B cell (primary cell): ENCODE measurements around the gene SEC62. TPM values are rescaled to one million over a fixed set of nuclear protein-coding genes. Genes with fewer than 3 reads are reported as not detected.

ENCODE experiments used
- ATAC-seq: fragments of 200-7000 bp; cut with Tn5 transposase; one replicate; pipeline ENCODE4 v1.10.0; 2021; ENCODE audit warnings: low read depth, mild to moderate bottlenecking, moderate number of reproducible peaks, moderate library complexity
- CTCF ChIA-PET: fragments of 350-600 bp; sonication (Branson Sonifier 250); formaldehyde crosslinking; loops from one replicate; lab custom pipeline; 2021; ENCODE audit warnings: antibody characterized with exemption, inconsistent platforms; lab: Charles Lee
- POLR2A ChIA-PET: fragments of 350-600 bp; sonication (Branson Sonifier 250); formaldehyde crosslinking; loops from one replicate; lab custom pipeline; 2021; ENCODE audit warnings: antibody characterized with exemption; lab: Charles Lee
- DNase-seq: peaks from one replicate; pipeline ENCODE4 v3.0.0; 2013
- H2AFZ ChIP-seq: 2 replicates; pipeline ENCODE4 v1.6.1; 2012; ENCODE audit warnings: mild to moderate bottlenecking, low read depth, low read length; ENCODE audit not compliant: insufficient read depth, poor library complexity, severe bottlenecking
- H3K27ac ChIP-seq, 2 donors: 1 replicate in 1 of 2; 2 replicates in 1 of 2; pipeline ENCODE4 v1.5.1; 2012 to 2013; ENCODE audit warnings: low read length in 2 of 2, mild to moderate bottlenecking in 2 of 2, moderate library complexity in 1 of 2
- H3K27me3 ChIP-seq, 4 experiments: fragments of 200-600 bp in 1 of 4; sonication (generic) in 1 of 4; replicated peaks in 1 of 4; 1 replicate in 2 of 4; 2 replicates in 2 of 4; pipeline versions ENCODE4 v1.6.1 to v1.7.0; 2013 to 2016; ENCODE audit warnings: low read length in 3 of 4, mild to moderate bottlenecking in 2 of 4, mixed read lengths in 1 of 4, moderate library complexity in 1 of 4; ENCODE audit not compliant: insufficient read depth in 4 of 4, control insufficient read depth in 3 of 4; ENCODE audit errors: control extremely low read depth in 1 of 4
- H3K36me3 ChIP-seq, 2 experiments: replicated peaks in 1 of 2; 1 replicate in 1 of 2; 2 replicates in 1 of 2; pipeline versions ENCODE4 v1.6.1 to v1.7.1; 2013; ENCODE audit warnings: low read length in 1 of 2; ENCODE audit not compliant: insufficient read depth in 2 of 2, control insufficient read depth in 1 of 2; ENCODE audit errors: control extremely low read depth in 1 of 2, extremely low read depth in 1 of 2
- H3K4me1 ChIP-seq, 2 donors: fragments of 200-600 bp in 1 of 2; sonication (generic) in 1 of 2; 1 replicate in 1 of 2; 2 replicates in 1 of 2; pipeline versions ENCODE4 v1.5.1 to v1.6.1; 2013 to 2017; ENCODE audit warnings: low read length in 2 of 2; ENCODE audit not compliant: control insufficient read depth in 2 of 2, insufficient read depth in 2 of 2
- H3K4me2 ChIP-seq: replicated peaks from 2 replicates; pipeline ENCODE3; 2012; ENCODE audit warnings: mild to moderate bottlenecking, low read depth, low read length; ENCODE audit not compliant: poor library complexity, severe bottlenecking
- H3K4me3 ChIP-seq, 5 experiments: fragments of 200-600 bp in 1 of 5; sonication (generic) in 1 of 5; 1 replicate in 3 of 5; 2 replicates in 2 of 5; pipeline versions ENCODE4 v1.5.1 to v1.7.0; 2011 to 2016; ENCODE audit warnings: low read length in 4 of 5, mild to moderate bottlenecking in 4 of 5, low read depth in 2 of 5, control low read depth in 1 of 5, moderate library complexity in 1 of 5; ENCODE audit not compliant: insufficient read depth in 1 of 5; ENCODE audit errors: control extremely low read depth in 1 of 5, extremely low read depth in 1 of 5
- H3K79me2 ChIP-seq: fragments of 200-600 bp; sonication (generic); one replicate; pipeline ENCODE4 v1.6.0; 2016; ENCODE audit warnings: low read length; ENCODE audit not compliant: control insufficient read depth, insufficient read depth
- H3K9ac ChIP-seq: fragments of 200-600 bp; sonication (generic); 2 replicates; pipeline ENCODE4 v1.6.1; 2017; ENCODE audit warnings: mild to moderate bottlenecking, low read length, moderate library complexity
- H3K9me3 ChIP-seq, 3 donors: one replicate each; pipeline versions ENCODE4 v1.6.1 to v1.7.1; 2013; ENCODE audit warnings: low read length in 2 of 3; ENCODE audit not compliant: control insufficient read depth in 2 of 3, insufficient read depth in 1 of 3; ENCODE audit errors: control extremely low read depth in 1 of 3
- H4K20me1 ChIP-seq: 2 replicates; pipeline ENCODE4 v1.6.0; 2012; ENCODE audit warnings: mild to moderate bottlenecking, low read length; ENCODE audit not compliant: insufficient read depth, control insufficient read depth, poor library complexity, severe bottlenecking
- H3K27ac Mint-ChIP-seq: one replicate; pipeline ENCODE4 v1.8.0; 2021; ENCODE audit warnings: mixed read lengths
- H3K27me3 Mint-ChIP-seq: one replicate; pipeline ENCODE4 v1.8.0; 2021; ENCODE audit warnings: mixed read lengths
- H3K4me1 Mint-ChIP-seq: one replicate; pipeline ENCODE4 v1.8.0; 2021; ENCODE audit warnings: mixed read lengths
- H3K4me3 Mint-ChIP-seq: one replicate; pipeline ENCODE4 v1.8.0; 2021; ENCODE audit warnings: mixed read lengths
- H3K9me3 Mint-ChIP-seq: one replicate; pipeline ENCODE4 v1.8.0; 2022; ENCODE audit warnings: mixed read lengths; ENCODE audit not compliant: insufficient read depth
- EZH2 ChIP-seq: IDR thresholded peaks from 2 replicates; pipeline ENCODE4 v1.6.1; 2012; ENCODE audit warnings: borderline replicate concordance, low read depth, mild to moderate bottlenecking, moderate library complexity, low read length; ENCODE audit not compliant: insufficient read depth, poor library complexity, severe bottlenecking
- WGBS: methylation state at CpG from one replicate; pipeline ENCODE4 v1.1.5; 2013; ENCODE audit warnings: missing lambda C conversion rate; ENCODE audit not compliant: insufficient coverage; 5-methylcytosine and 5-hydroxymethylcytosine counted together
- intact Hi-C: fragments of 100-400 bp; cut with micrococcal nuclease; formaldehyde crosslinking; loops from one replicate; pipeline ENCODE4 v1.10.0; 2022
- polyA plus RNA-seq: library from polyadenylated mRNA; depleted of rRNA; stranded (reverse); fragments of >200 nt; gene quantifications from 2 replicates; pipeline ENCODE4 v1.2.3, GENCODE V29; 2012
- total RNA-seq, 2 donors: library from RNA; stranded (reverse); fragments of 120-200 nt in 1 of 2; gene quantifications; 1 replicate in 1 of 2; 2 replicates in 1 of 2; pipeline versions ENCODE4 v1.2.3 to v1.2.4, GENCODE V29; 2013 to 2022
- TF ChIP-seq, protein P1 (sequence below): fragments of 200-600 bp; IDR thresholded peaks from one replicate; pipeline ENCODE4 v1.8.0; 2022; ENCODE audit warnings: antibody characterized with exemption, mild to moderate bottlenecking

The SEC62 gene
- total and polyA plus RNA-seq, 2 donors (not counting 1 experiment from before 2014, with no cell fraction given): 40.3 to 166 TPM

GRCh38 chr3:169953462-169954141, 13.0 kb upstream of the SEC62 start:
- intact Hi-C loops: loop anchor here (1.0 kb wide), 1 partner anchor 12 kb away; no protein-coding TSS in a partner anchor
- TF ChIP-seq, protein P1, sequence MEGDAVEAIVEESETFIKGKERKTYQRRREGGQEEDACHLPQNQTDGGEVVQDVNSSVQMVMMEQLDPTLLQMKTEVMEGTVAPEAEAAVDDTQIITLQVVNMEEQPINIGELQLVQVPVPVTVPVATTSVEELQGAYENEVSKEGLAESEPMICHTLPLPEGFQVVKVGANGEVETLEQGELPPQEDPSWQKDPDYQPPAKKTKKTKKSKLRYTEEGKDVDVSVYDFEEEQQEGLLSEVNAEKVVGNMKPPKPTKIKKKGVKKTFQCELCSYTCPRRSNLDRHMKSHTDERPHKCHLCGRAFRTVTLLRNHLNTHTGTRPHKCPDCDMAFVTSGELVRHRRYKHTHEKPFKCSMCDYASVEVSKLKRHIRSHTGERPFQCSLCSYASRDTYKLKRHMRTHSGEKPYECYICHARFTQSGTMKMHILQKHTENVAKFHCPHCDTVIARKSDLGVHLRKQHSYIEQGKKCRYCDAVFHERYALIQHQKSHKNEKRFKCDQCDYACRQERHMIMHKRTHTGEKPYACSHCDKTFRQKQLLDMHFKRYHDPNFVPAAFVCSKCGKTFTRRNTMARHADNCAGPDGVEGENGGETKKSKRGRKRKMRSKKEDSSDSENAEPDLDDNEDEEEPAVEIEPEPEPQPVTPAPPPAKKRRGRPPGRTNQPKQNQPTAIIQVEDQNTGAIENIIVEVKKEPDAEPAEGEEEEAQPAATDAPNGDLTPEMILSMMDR: no peak

DNA sequence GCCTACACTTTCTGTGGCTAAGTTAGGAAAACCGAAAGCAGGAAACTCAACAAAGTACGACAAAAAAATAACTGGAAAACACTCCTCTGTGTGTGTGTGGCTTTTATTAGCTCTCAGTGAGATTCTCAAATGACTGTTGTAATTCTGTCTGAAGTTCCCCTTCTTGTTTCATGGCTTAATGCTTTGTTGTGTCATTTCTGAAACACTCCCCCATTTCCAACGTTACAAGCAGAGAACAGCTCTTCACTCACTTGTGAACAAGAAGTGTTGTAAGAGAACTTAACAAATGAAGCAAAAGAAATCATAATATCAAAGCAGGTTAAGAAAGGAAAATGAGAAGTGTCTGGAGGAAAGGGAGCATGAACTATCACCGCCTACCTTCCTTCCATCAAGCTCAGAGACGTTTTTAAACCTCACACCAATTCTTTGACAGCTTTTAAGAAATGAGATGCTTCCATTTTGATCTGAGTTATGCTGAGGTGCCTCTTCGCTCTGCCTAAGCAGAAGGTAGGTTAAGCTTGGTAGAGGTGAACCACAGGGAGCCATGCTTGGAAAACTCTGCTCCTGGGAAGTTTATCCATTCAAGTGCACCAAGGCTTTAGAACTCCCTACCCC, 12.4 kb upstream of the SEC62 start:
- H3K4me1 Mint-ChIP-seq: peaks cover 56% of the 10 kb centered on the region
- peak; percentile 83 for ATAC-seq

More at GRCh38 chr3:169953462-169954141, 13.0 kb upstream of the SEC62 start:
- Histone ChIP-seq H3K9ac (peak overlapping the region; percentile 27), H3K9me3 (no peaks in the 10 kb centered on the region), H3K27me3 (no peaks in the 10 kb centered on the region), H3K4me3 (peak overlapping the region in 3 of 5 experiments; percentile 11 to 36 (median 19)), H3K4me1 (peaks cover 44 to 51% of the 10 kb centered on the region in 2 donors), H3K4me2 (peak overlapping the region; percentile 65), H2AFZ (peak overlapping the region; percentile 80), H3K79me2 (peaks cover 6% of the 10 kb centered on the region), H4K20me1 (no peaks in the 10 kb centered on the region), H3K27ac (peak overlapping the region; percentile 71 to 89), H3K36me3 (no peaks in the 10 kb centered on the region)
- CTCF ChIA-PET: interaction anchor here (0.5 to 4.0 kb wide), 10 partner anchors 8 to 177 kb away, joined by 3 to 32 read pairs (median 4); partner anchors contain the start of gene SEC62
- no CpG with 5 or more reads among the region's 3 CpGs for WGBS
- Mint-ChIP-seq H3K4me3 (peak overlapping the region; percentile 71), H3K27me3 (no peaks in the 10 kb centered on the region), H3K27ac (peak overlapping the region; percentile 93), H3K9me3 (peaks cover 2% of the 10 kb centered on the region), H3K4me1 (peaks cover 60% of the 10 kb centered on the region)
- POLR2A ChIA-PET: interaction anchor here (0.7 to 2.1 kb wide), 6 partner anchors 8 to 88 kb away, joined by 3 to 20 read pairs (median 5); partner anchors contain the start of gene SEC62
- ATAC-seq (no peak), DNase-seq (no peak)

More for the DNA sequence above, 12.4 kb upstream of the SEC62 start:
- Histone ChIP-seq H3K27ac (peak overlapping the region; percentile 71 to 89), H3K4me1 (peaks cover 38 to 45% of the 10 kb centered on the region in 2 donors), H3K4me3 (peak overlapping the region in 4 of 5 experiments; percentile 19 to 36 (median 27)), H3K9ac (peak overlapping the region; percentile 27), H4K20me1 (no peaks in the 10 kb centered on the region), H3K79me2 (peaks cover 9% of the 10 kb centered on the region), H3K36me3 (no peaks in the 10 kb centered on the region), H3K27me3 (no peaks in the 10 kb centered on the region), H3K4me2 (peak overlapping the region; percentile 65), H2AFZ (peak overlapping the region; percentile 80), H3K9me3 (no peaks in the 10 kb centered on the region)
- no peak for TF ChIP-seq EZH2
- TF ChIP-seq, protein P1: no peak
- ChIA-PET POLR2A (interaction anchor here (1.1 to 2.1 kb wide), 5 partner anchors 9 to 89 kb away, joined by 3 to 20 read pairs (median 6); partner anchors contain the start of gene SEC62), CTCF (interaction anchor here (0.5 to 4.0 kb wide), 11 partner anchors 9 to 177 kb away, joined by 3 to 32 read pairs (median 3); partner anchors contain the start of gene SEC62)
- peak overlapping the region; percentile 93 for H3K27ac Mint-ChIP-seq
- WGBS: 0% methylated on average over 1 of the region's 6 CpGs
- intact Hi-C loops: loop anchor here (1.0 kb wide), 1 partner anchor 11 kb away; no protein-coding TSS in a partner anchor
- H3K9me3 Mint-ChIP-seq: peaks cover 2% of the 10 kb centered on the region
- peak overlapping the region; percentile 71 for H3K4me3 Mint-ChIP-seq
- no peaks in the 10 kb centered on the region for H3K27me3 Mint-ChIP-seq
- DNase-seq: peak; percentile 66
